HEK293T (cell line): ENCODE data around the gene MIA3.

Experiments used
- BHLHE40 ChIP-seq: fragments of 450-650 bp; IDR thresholded peaks from 2 replicates; pipeline ENCODE4 v1.6.1; 2016; ENCODE audit warnings: mild to moderate bottlenecking, moderate library complexity, borderline replicate concordance
- ELF4 ChIP-seq: fragments of 450-650 bp; IDR thresholded peaks from 2 replicates; pipeline ENCODE4 v1.6.1; 2017; ENCODE audit warnings: antibody characterized with exemption
- FOXA1 ChIP-seq: fragments of 450-650 bp; IDR thresholded peaks from 2 replicates; pipeline ENCODE4 v1.6.1; 2016; ENCODE audit warnings: mild to moderate bottlenecking
- LEF1 ChIP-seq: fragments of 450-650 bp; IDR thresholded peaks from 2 replicates; pipeline ENCODE4 v1.6.1; 2017; ENCODE audit warnings: mild to moderate bottlenecking, borderline replicate concordance
- TARDBP ChIP-seq: fragments of 450-650 bp; IDR thresholded peaks from 2 replicates; pipeline ENCODE4 v1.6.1; 2016

- TF ChIP-seq FOXA1 (no peak), BHLHE40 (no peak), LEF1 (no peak), TARDBP (no peak), ELF4 (no peak)
Observed at GRCh38 chr1:222696741-222697140, 78.8 kb downstream of the MIA3 start.
